ENCODE data around the gene BPNT1. TPM values are rescaled to one million over a fixed set of nuclear protein-coding genes. Genes with fewer than 3 reads are reported as not detected.

The BPNT1 gene
- total RNA-seq, 1 donor from 2014 or later: 16.2 TPM

- DNase-seq (ENCODE audit: low spot score): no peak
- intact Hi-C loops (cut with DNase I): no loop called here
These were observed 61.2 kb downstream of the BPNT1 start for GRCh38 chr1:220028346-220028895.

- intact Hi-C loops (cut with DNase I): no loop called here
These were observed 70.5 kb downstream of the BPNT1 start for GRCh38 chr1:220019071-220019470.

GRCh38 chr1:220013497-220013896 is 76.1 kb downstream of the BPNT1 start:
- DNase-seq (ENCODE audit: low spot score): no peak
- intact Hi-C loops (cut with DNase I): no loop called here

More at GRCh38 chr1:220019071-220019470, 70.5 kb downstream of the BPNT1 start:
- DNase-seq (ENCODE audit: low spot score): no peak

GRCh38 chr1:220012259-220012658 is 77.3 kb downstream of the BPNT1 start:
- intact Hi-C loops (cut with DNase I): no loop called here
- no peak for DNase-seq (ENCODE audit: low spot score)

GRCh38 chr1:220011620-220012019 is 78.0 kb downstream of the BPNT1 start:
- no peak for DNase-seq (ENCODE audit: low spot score)
- intact Hi-C loops (cut with DNase I): no loop called here

Small RNA genes within 50 kb of the gene (microRNA-seq; reads per million reads assigned to microRNA genes)
- gene MIR194-1 (2.7 reads per million), gene MIR215 (9.3 reads per million, percentile 21 among the genes with 10 or more reads in this experiment)

Other genes starting within 250 kb of the BPNT1 start
- gene SLC30A10, start 161.2 kb downstream of the BPNT1 start, total RNA-seq: not detected
- 62.0 TPM for gene EPRS1, start 43.3 kb downstream of the BPNT1 start, total RNA-seq
- 76.4 TPM for gene IARS2, start 4.3 kb upstream of the BPNT1 start, total RNA-seq
- 26.6 TPM for gene RAB3GAP2, start 182.7 kb upstream of the BPNT1 start, total RNA-seq

Measured in cardiac septum (tissue), 1 donor.